Endodermal cell (in vitro differentiated cells): ENCODE measurements around the gene PIP4P1. TPM values are rescaled to one million over a fixed set of nuclear protein-coding genes. Genes with fewer than 3 reads are reported as not detected.
A peak's percentile ranks its signal among the peaks of the same experiment; 100 is the strongest.

Experiments used
- DNase-seq: peaks from one replicate; pipeline ENCODE4 v3.0.0-alpha.2; 2017
- H3K27ac ChIP-seq: 2 replicates; pipeline ENCODE4 v1.5.1; 2013; ENCODE audit warnings: mild to moderate bottlenecking, low read depth, low read length, moderate library complexity
- H3K27me3 ChIP-seq: 2 replicates; pipeline ENCODE4 v1.6.1; 2013; ENCODE audit warnings: mild to moderate bottlenecking, low read length, moderate library complexity; ENCODE audit not compliant: insufficient read depth, control insufficient read depth, poor library complexity, severe bottlenecking
- H3K36me3 ChIP-seq: 2 replicates; pipeline ENCODE4 v1.7.0; 2013; ENCODE audit warnings: mild to moderate bottlenecking, low read length, moderate library complexity; ENCODE audit not compliant: control insufficient read depth, insufficient read depth
- H3K4me1 ChIP-seq: one replicate; pipeline ENCODE4 v1.7.0; 2013; ENCODE audit warnings: low read length; ENCODE audit not compliant: control insufficient read depth, insufficient read depth
- H3K4me3 ChIP-seq: 2 replicates; pipeline ENCODE4 v1.5.1; 2013; ENCODE audit warnings: mild to moderate bottlenecking, low read length, moderate library complexity
- H3K9ac ChIP-seq: 2 replicates; pipeline ENCODE4 v1.6.1; 2013; ENCODE audit warnings: mild to moderate bottlenecking, low read length, moderate library complexity; ENCODE audit not compliant: poor library complexity, severe bottlenecking; ENCODE audit errors: extremely low read depth
- H3K9me3 ChIP-seq: 2 replicates; pipeline ENCODE4 v1.6.1; 2013; ENCODE audit warnings: mild to moderate bottlenecking, low read length, moderate library complexity; ENCODE audit not compliant: control insufficient read depth
- H3K27ac Mint-ChIP-seq: 2 replicates; pipeline ENCODE4 v1.8.0; 2020; ENCODE audit warnings: mixed read lengths
- H3K27me3 Mint-ChIP-seq: 2 replicates; pipeline ENCODE4 v1.8.0; 2021; ENCODE audit warnings: mild to moderate bottlenecking, mixed read lengths; ENCODE audit not compliant: insufficient read depth
- H3K36me3 Mint-ChIP-seq: 2 replicates; pipeline ENCODE4 v1.8.0; 2020; ENCODE audit warnings: low read depth, mixed read lengths
- H3K4me1 Mint-ChIP-seq: 2 replicates; pipeline ENCODE4 v1.8.0; 2020; ENCODE audit warnings: mixed read lengths
- H3K4me3 Mint-ChIP-seq: 2 replicates; pipeline ENCODE4 v1.8.0; 2020; ENCODE audit warnings: mild to moderate bottlenecking, moderate library complexity, mixed read lengths
- H3K9me3 Mint-ChIP-seq: 2 replicates; pipeline ENCODE4 v1.8.0; 2020; ENCODE audit warnings: mild to moderate bottlenecking, mixed read lengths
- WGBS, 2 experiments: methylation state at CpG; one replicate each; pipeline versions ENCODE4 v1.1.5 to v1.1.7; 2013; ENCODE audit warnings: missing lambda C conversion rate in 2 of 2, mixed read lengths in 1 of 2; ENCODE audit not compliant: insufficient coverage in 1 of 2, insufficient read length in 1 of 2; 5-methylcytosine and 5-hydroxymethylcytosine counted together
- total RNA-seq, 2 donors: library from RNA; stranded (reverse); fragmentation: NEBNext Ultra II Directional in 1 of 2; extraction: Animal tissue kit (Norgen Biotek cat#: 25700) in 1 of 2; gene quantifications; 2 replicates in 1 of 2; 3 replicates in 1 of 2; pipeline ENCODE4 v1.2.1, GENCODE V29; 2021
- TF ChIP-seq, protein P1 (sequence below): fragments of 200-600 bp; sonication (generic); conservative IDR thresholded peaks from 2 replicates; pipeline ENCODE4 v1.5.0; 2021; ENCODE audit warnings: antibody characterized with exemption, mild to moderate bottlenecking

Gene PIP4P1
- total RNA-seq, 2 donors from 2014 or later, result 32.1 to 38.1 TPM

DNA sequence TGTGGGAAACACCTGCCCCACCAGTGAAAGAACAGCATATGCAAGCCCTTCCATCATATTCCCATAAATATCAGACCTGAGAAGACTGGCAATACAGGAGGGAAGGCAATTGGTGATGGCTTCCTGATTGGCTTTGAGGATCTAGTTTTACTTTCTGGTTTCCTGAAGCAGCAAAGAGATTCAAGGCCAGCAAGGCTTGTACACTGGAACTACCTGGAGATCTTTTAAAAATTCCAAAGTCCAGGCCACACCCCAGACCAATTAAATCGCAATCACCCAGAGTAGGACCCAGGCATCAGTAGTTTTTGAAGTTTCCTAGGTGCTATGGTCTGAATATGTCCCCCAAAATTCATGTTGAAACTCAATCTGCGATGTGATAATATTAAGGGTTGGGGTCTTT is 45.0 kb downstream of the PIP4P1 start:
- Mint-ChIP-seq H3K9me3 (no peaks in the 10 kb centered on the region), H3K4me1 (peaks cover 35% of the 10 kb centered on the region), H3K4me3 (no peak overlapping the region), H3K27ac (no peak overlapping the region), H3K27me3 (no peaks in the 10 kb centered on the region), H3K36me3 (no peaks in the 10 kb centered on the region)
- Histone ChIP-seq H3K4me1 (peaks cover 9% of the 10 kb centered on the region), H3K4me3 (no peak overlapping the region), H3K36me3 (no peaks in the 10 kb centered on the region), H3K27me3 (no peaks in the 10 kb centered on the region), H3K9ac (no peak overlapping the region), H3K27ac (no peak overlapping the region), H3K9me3 (no peaks in the 10 kb centered on the region)
- TF ChIP-seq, protein P1, sequence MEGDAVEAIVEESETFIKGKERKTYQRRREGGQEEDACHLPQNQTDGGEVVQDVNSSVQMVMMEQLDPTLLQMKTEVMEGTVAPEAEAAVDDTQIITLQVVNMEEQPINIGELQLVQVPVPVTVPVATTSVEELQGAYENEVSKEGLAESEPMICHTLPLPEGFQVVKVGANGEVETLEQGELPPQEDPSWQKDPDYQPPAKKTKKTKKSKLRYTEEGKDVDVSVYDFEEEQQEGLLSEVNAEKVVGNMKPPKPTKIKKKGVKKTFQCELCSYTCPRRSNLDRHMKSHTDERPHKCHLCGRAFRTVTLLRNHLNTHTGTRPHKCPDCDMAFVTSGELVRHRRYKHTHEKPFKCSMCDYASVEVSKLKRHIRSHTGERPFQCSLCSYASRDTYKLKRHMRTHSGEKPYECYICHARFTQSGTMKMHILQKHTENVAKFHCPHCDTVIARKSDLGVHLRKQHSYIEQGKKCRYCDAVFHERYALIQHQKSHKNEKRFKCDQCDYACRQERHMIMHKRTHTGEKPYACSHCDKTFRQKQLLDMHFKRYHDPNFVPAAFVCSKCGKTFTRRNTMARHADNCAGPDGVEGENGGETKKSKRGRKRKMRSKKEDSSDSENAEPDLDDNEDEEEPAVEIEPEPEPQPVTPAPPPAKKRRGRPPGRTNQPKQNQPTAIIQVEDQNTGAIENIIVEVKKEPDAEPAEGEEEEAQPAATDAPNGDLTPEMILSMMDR, result no peak
- whole genome bisulfite sequencing, 2 experiments, result 91% methylated on average over 2 of the region's 2 CpGs; no CpG with 5 or more reads in 1 of the 2 experiments
- DNase-seq, result no peak

DNA sequence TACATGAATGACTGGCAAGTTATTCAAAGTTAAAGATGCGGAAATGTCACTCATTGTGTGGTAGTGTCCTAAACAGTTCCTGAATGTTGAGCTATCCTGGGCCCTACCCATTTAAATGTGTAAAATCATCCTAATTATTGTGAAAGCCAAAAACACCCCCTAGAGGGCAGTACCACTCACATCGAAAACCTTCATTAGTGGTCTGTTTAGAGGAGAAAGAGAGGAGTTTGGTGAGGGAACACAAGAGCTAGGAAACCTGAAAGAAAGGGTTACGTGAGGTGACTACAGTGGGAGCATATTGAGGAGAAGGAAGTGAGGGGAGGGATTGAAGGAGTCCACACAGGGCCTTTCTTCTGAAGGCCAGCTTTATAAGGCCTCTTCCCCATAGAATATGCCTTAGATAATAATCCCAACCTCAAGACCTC is 45.4 kb downstream of the PIP4P1 start:
- Mint-ChIP-seq H3K4me1 (peaks cover 35% of the 10 kb centered on the region), H3K36me3 (no peaks in the 10 kb centered on the region), H3K27ac (no peak overlapping the region), H3K27me3 (no peaks in the 10 kb centered on the region), H3K9me3 (no peaks in the 10 kb centered on the region), H3K4me3 (no peak overlapping the region)
- TF ChIP-seq, protein P1, result peak; percentile 83
- no peaks in the 10 kb centered on the region for H3K36me3 ChIP-seq
- no peak overlapping the region for H3K27ac ChIP-seq
- H3K4me1 ChIP-seq, result peaks cover 9% of the 10 kb centered on the region
- no peak overlapping the region for H3K9ac ChIP-seq
- DNase-seq, result peak; percentile 65
- no peaks in the 10 kb centered on the region for H3K27me3 ChIP-seq
- WGBS, 2 experiments, result 60 to 79% methylated on average over 2 to 3 of the region's 3 CpGs
- H3K4me3 ChIP-seq, result no peak overlapping the region
- no peaks in the 10 kb centered on the region for H3K9me3 ChIP-seq

DNA sequence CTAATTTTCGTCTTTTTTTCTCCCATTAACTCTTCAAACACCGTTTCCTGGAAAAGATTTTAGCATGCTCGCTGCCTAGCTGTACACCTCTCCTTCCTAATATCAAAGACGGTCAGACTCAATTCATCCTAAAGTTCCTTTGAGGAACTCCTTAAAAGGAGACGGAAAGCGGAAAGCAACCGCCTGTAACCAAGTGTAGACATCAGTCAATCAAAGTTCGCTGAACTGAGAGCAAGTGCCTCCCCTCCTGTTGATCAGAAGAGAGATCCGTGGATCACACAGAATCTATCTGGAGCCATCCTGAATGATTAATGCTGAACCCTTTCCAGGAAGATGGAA is 47.5 kb downstream of the PIP4P1 start:
- H3K27ac Mint-ChIP-seq, result peak overlapping the region; percentile 92
- Histone ChIP-seq H3K9ac (peak overlapping the region; percentile 66), H3K4me1 (peaks cover 9% of the 10 kb centered on the region), H3K27me3 (no peaks in the 10 kb centered on the region), H3K9me3 (no peaks in the 10 kb centered on the region), H3K27ac (no peak overlapping the region), H3K36me3 (no peaks in the 10 kb centered on the region), H3K4me3 (peak overlapping the region; percentile 98)
- TF ChIP-seq, protein P1, result no peak
- 3 to 6% methylated on average over 9 of the region's 9 CpGs for WGBS, 2 experiments
- DNase-seq, result no peak
- peaks cover 28% of the 10 kb centered on the region for H3K4me1 Mint-ChIP-seq
- H3K4me3 Mint-ChIP-seq, result peak overlapping the region; percentile 74
- no peaks in the 10 kb centered on the region for H3K27me3 Mint-ChIP-seq
- H3K9me3 Mint-ChIP-seq, result no peaks in the 10 kb centered on the region
- H3K36me3 Mint-ChIP-seq, result peaks cover 1% of the 10 kb centered on the region
